ENCODE data around the gene LRRC2.

LRRC2 gene

GRCh38 chr3:46506526-46506925 lies 59.6 kb downstream of the LRRC2 start:
- no peak overlapping the region for H2AFZ ChIP-seq (ENCODE audit: low read depth, low read length)
- peaks cover 14% of the 10 kb centered on the region for H3K27me3 ChIP-seq (ENCODE audit: low read depth, low read length)
- H3K36me3 ChIP-seq (replicated peaks; ENCODE audit: low read depth, low read length) = no peaks in the 10 kb centered on the region
- H3K27ac ChIP-seq (ENCODE audit: low read length) = no peak overlapping the region
- no peaks in the 10 kb centered on the region for H3K9me3 ChIP-seq (ENCODE audit: insufficient read depth, low read length)
- TF ChIP-seq, protein P1, sequence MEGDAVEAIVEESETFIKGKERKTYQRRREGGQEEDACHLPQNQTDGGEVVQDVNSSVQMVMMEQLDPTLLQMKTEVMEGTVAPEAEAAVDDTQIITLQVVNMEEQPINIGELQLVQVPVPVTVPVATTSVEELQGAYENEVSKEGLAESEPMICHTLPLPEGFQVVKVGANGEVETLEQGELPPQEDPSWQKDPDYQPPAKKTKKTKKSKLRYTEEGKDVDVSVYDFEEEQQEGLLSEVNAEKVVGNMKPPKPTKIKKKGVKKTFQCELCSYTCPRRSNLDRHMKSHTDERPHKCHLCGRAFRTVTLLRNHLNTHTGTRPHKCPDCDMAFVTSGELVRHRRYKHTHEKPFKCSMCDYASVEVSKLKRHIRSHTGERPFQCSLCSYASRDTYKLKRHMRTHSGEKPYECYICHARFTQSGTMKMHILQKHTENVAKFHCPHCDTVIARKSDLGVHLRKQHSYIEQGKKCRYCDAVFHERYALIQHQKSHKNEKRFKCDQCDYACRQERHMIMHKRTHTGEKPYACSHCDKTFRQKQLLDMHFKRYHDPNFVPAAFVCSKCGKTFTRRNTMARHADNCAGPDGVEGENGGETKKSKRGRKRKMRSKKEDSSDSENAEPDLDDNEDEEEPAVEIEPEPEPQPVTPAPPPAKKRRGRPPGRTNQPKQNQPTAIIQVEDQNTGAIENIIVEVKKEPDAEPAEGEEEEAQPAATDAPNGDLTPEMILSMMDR (IDR thresholded peaks at IDR 0.05; ENCODE audit: low read depth, low read length) = no peak
- TF ChIP-seq EZH2phosphoT487 (IDR thresholded peaks at IDR 0.05; ENCODE audit: low read depth) = no peak
- H3K79me2 ChIP-seq (ENCODE audit: low read length) = no peaks in the 10 kb centered on the region
- peaks cover 20% of the 10 kb centered on the region for H3K4me1 ChIP-seq (ENCODE audit: low read length)
- no peaks in the 10 kb centered on the region for H4K20me1 ChIP-seq (ENCODE audit: insufficient read depth, low read length)
- H3K9ac ChIP-seq (ENCODE audit: low read length) = no peak overlapping the region
- H3K4me2 ChIP-seq (ENCODE audit: low read length) = no peak overlapping the region
- H3K4me3 ChIP-seq (ENCODE audit: low read length) = no peak overlapping the region

DNA sequence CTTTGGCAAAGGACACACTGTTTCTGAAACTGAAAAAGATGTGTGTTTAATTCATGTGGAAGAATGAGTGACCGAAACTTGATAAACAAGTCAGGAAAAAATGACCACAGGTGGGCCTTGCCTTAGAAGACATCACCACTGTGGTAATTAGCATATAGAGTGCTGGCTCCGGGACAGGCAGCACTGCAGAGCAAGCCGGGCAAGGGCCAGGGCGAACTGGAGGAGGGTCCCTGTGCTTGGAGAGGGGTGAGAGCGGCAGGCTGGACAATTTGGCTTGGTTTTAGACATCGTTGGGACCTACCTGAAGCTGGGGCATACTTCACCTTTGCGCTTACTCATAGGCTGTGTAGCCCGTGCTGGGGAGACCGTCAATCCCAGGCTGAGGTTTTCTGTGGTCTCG lies 60.1 kb downstream of the LRRC2 start:
- H3K27ac ChIP-seq (ENCODE audit: low read length) = no peak overlapping the region
- no peak overlapping the region for H3K4me2 ChIP-seq (ENCODE audit: low read length)
- no peaks in the 10 kb centered on the region for H3K9me3 ChIP-seq (ENCODE audit: insufficient read depth, low read length)
- no peak overlapping the region for H2AFZ ChIP-seq (ENCODE audit: low read depth, low read length)
- TF ChIP-seq, protein P1 (IDR thresholded peaks at IDR 0.05; ENCODE audit: low read depth, low read length) = no peak
- TF ChIP-seq EZH2phosphoT487 (IDR thresholded peaks at IDR 0.05; ENCODE audit: low read depth) = no peak
- peaks cover 9% of the 10 kb centered on the region for H3K27me3 ChIP-seq (ENCODE audit: low read depth, low read length)
- no peaks in the 10 kb centered on the region for H3K36me3 ChIP-seq (replicated peaks; ENCODE audit: low read depth, low read length)
- no peak overlapping the region for H3K9ac ChIP-seq (ENCODE audit: low read length)
- no peaks in the 10 kb centered on the region for H3K79me2 ChIP-seq (ENCODE audit: low read length)
- peaks cover 26% of the 10 kb centered on the region for H3K4me1 ChIP-seq (ENCODE audit: low read length)
- H3K4me3 ChIP-seq (ENCODE audit: low read length) = no peak overlapping the region
- no peaks in the 10 kb centered on the region for H4K20me1 ChIP-seq (ENCODE audit: insufficient read depth, low read length)

DNA sequence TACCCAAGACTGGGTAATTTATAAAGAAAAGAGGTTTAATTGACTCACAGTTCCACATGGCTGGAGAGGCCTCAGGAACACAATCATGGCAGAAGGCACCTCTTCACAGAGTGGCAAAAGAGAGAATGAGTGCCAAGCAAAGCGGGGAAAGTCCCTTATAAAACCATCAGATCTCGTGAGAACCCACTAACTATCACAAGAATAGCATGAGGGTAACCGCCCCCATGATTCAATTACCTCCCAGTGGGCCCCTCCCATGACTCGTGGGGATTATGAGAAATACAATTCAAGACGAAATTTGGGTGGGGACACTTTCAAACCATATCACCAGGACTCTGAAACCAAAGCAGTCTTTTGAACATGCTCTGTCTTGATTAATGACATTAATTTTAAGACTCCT lies 61.3 kb downstream of the LRRC2 start:
- Histone ChIP-seq H3K4me3 (ENCODE audit: low read length) (no peak overlapping the region), H3K4me2 (ENCODE audit: low read length) (no peak overlapping the region), H3K9ac (ENCODE audit: low read length) (no peak overlapping the region), H3K27ac (ENCODE audit: low read length) (no peak overlapping the region), H3K4me1 (ENCODE audit: low read length) (peaks cover 28% of the 10 kb centered on the region), H3K36me3 (replicated peaks; ENCODE audit: low read depth, low read length) (no peaks in the 10 kb centered on the region), H4K20me1 (ENCODE audit: insufficient read depth, low read length) (no peaks in the 10 kb centered on the region), H2AFZ (ENCODE audit: low read depth, low read length) (no peak overlapping the region), H3K79me2 (ENCODE audit: low read length) (no peaks in the 10 kb centered on the region), H3K9me3 (ENCODE audit: insufficient read depth, low read length) (no peaks in the 10 kb centered on the region), H3K27me3 (ENCODE audit: low read depth, low read length) (peaks cover 5% of the 10 kb centered on the region; the same call in 1 of the 2 replicates)
- TF ChIP-seq, protein P1 (IDR thresholded peaks at IDR 0.05; ENCODE audit: low read depth, low read length) = no peak
- TF ChIP-seq EZH2phosphoT487 (IDR thresholded peaks at IDR 0.05; ENCODE audit: low read depth) = no peak

DNA sequence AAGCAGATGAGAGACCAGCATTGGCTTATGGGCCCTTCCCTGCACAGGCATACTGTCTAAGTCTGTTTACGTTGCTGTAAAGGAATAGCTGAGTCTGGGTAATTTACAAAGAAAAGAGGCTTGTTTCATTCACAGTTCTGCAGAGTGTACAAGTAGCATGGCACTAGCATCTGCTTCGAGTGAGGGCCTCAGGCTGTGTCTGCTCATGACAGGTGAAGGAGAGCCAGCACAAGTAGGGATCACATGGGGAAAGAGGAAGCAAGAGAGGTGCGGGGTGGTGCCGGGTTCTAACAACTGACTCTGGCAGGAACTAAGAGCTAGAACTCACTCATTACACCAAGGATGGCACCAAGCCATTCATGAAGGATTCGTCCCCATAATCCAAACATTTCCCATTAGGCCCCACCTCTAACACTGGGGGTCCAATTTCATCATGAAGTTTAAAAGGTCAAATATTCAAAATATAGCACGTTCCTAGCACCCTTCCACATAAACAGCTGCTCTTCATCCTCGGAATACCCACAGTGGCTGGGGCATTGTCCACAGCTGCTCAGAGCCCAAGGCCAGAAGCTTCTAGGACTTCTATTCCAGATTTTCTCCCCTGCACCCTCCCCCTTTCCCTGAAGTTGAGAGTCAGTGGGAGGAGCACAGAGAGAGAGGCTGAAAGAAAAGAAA lies 62.8 kb downstream of the LRRC2 start:
- no peak overlapping the region for H3K4me2 ChIP-seq (ENCODE audit: low read length)
- H3K9me3 ChIP-seq (ENCODE audit: insufficient read depth, low read length) = no peaks in the 10 kb centered on the region
- H4K20me1 ChIP-seq (ENCODE audit: insufficient read depth, low read length) = no peaks in the 10 kb centered on the region
- H3K27me3 ChIP-seq (ENCODE audit: low read depth, low read length) = peaks cover 5% of the 10 kb centered on the region; the same call in 1 of the 2 replicates
- no peak overlapping the region for H3K4me3 ChIP-seq (ENCODE audit: low read length)
- H3K4me1 ChIP-seq (ENCODE audit: low read length) = peaks cover 28% of the 10 kb centered on the region
- no peak overlapping the region for H3K9ac ChIP-seq (ENCODE audit: low read length)
- no peaks in the 10 kb centered on the region for H3K79me2 ChIP-seq (ENCODE audit: low read length)
- no peak overlapping the region for H3K27ac ChIP-seq (ENCODE audit: low read length)
- 0 out of 2 replicates have a peak overlapping the region, but pooled peaks have one; percentile 44 for H2AFZ ChIP-seq (ENCODE audit: low read depth, low read length)
- no peak for TF ChIP-seq EZH2phosphoT487 (IDR thresholded peaks at IDR 0.05; ENCODE audit: low read depth)
- TF ChIP-seq, protein P1 (IDR thresholded peaks at IDR 0.05; ENCODE audit: low read depth, low read length) = no peak
- no peaks in the 10 kb centered on the region for H3K36me3 ChIP-seq (replicated peaks; ENCODE audit: low read depth, low read length)

All from OCI-LY3 (cell line).